Activated CD8-positive, alpha-beta memory T cell treated with anti-CD3 and anti-CD28 coated beads, Interleukin-2, amount 50 U/mL, for 4 hours (primary cell): ENCODE data around the gene CCDC85C.
A peak's percentile ranks its signal among the peaks of the same experiment; 100 is the strongest.
"Not testable (repeated sequence)": the region's sequence is repeated elsewhere in the genome, so short reads cannot be mapped to it uniquely, and the experiment has no call there.

Experiments
- DNase-seq: peaks from one replicate; pipeline ENCODE4 v3.0.0-alpha.2; 2020

CCDC85C gene

DNA sequence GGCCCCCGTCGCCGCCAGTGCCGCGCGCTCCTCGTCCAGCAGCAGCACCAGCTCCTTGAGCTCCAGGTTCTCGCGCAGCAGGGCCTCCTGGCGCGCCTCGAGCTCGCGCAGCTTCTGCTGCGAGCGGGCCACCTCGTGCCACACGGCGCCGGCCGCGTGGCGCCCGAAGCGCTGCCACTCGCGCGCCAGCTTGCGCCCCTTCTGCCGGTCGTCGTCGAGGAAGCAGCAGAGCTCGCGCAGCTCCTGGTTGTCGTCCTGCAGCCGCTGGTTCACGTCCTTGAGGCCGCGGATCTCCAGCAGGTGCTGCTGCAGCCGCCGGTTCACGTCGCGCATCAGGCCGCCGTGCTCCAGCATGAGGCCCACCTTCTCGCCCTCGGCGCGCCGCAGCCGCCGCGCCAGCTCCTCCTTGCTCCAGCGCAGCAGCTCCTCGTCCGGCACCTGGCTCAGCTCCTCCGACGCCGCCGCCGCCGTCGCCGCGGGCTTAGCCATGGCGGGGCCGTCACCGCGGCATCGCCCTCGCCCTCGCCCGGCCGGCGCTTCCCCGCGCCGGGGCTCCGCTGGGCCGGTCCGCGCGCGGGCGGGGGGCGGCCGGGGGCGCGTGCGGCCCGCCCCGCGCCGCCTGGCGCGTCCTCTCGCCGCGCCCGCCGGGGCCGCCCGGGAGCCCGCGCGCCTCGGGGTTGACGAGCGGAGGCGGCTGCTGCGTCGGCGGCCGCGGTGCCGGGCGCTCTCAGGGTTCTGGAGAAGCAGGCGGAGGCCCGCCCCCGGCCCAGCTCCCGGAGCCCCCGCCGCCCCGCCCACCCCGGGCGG is at the start of gene CCDC85C:
Gene CCDC85C (minus strand): TSS at position 737 of the 807 bp plus-strand sequence. CDS start 248 bp downstream, at position 489.
- peak; percentile 53 for DNase-seq

DNA sequence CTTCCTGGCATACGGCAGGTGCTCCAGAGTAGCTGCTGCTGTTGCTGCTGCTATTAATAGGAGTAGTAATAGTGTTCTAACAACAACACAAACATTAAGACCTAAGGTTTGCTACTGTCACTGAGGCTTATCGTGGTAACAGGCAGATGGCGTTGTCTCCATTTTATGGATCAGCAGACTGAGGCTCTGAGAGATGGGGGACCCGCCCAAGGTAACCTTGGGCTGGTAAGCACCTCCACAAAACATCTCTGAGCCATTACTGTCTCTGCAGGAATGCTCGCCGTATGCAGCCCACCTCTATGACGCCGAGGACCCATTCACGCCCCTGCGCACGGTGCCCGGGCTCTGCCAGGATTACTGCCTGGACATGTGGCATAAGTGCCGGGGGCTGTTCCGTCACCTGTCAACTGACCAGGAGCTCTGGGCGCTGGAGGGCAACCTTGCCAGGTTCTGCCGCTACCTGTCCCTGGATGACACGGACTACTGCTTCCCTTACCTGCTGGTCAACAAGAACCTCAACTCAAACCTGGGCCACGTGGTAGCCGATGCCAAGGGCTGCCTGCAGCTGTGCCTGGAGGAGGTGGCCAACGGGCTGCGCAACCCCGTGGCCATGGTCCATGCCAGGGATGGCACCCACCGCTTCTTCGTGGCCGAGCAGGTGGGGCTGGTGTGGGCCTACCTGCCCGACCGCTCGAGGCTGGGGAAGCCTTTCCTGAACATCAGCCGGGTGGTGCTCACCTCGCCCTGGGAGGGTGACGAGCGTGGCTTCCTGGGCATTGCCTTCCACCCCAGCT is 48.1 kb upstream of the CCDC85C start:
- no peak for DNase-seq

DNA sequence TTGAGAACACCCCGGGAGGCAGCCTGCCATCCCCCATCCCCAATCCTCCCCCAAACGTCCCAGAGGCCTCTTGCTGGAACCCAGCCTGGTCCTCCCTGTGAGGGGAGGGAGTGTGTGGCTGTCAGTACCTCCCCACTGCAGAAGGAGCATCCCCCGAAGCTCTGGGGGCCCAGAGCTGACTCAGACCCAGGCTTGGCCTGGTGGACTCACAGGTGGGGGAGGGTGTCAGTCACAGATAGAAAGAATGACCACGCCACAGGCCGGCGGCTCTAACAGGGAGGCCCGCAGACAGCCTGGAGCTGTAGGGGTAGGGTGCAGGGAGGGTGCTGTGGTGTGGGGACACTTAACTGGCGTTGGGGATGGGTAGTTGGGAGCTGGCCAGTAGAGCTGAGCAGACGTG is 46.2 kb upstream of the CCDC85C start:
- DNase-seq = no peak

DNA sequence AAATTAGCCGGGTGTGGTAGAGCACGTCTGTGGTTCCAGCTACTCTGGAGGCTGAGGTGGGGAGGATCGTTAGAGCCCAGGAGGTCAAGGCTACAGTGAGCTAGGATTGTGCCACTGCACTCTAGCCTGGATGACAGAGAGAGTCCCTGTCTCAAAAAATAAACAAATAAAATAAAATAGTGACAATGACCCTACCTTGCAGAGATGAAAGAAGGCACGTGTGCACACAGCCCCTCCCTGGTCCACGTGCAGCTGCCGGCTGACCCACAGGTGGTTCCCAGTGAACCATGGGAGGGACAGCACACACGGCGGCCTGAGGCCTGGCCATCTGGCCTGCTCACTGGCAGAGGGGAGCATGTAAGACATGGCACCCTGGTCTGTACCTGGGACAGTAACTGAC is 45.6 kb upstream of the CCDC85C start:
- DNase-seq = no peak

DNA sequence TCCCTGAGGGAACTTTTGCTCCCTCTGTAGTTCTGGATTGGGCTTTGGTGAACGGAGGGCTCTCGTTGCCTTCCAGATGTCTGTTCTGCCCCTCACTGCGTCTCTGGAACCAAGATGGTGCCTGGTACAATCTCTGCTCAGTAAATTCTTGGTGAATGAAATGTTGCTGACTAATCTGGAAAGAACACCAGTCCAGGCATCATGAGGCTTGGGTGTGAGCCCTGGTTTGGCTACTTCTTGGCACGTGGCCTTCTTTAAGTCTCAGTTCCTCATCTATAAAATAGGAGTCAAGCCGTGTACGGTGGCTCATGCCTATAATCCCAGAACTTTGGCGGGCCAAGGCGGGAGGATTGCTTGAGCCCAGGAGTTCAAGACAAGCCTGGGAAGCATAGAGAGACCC is 45.2 kb upstream of the CCDC85C start:
- DNase-seq = no peak

DNA sequence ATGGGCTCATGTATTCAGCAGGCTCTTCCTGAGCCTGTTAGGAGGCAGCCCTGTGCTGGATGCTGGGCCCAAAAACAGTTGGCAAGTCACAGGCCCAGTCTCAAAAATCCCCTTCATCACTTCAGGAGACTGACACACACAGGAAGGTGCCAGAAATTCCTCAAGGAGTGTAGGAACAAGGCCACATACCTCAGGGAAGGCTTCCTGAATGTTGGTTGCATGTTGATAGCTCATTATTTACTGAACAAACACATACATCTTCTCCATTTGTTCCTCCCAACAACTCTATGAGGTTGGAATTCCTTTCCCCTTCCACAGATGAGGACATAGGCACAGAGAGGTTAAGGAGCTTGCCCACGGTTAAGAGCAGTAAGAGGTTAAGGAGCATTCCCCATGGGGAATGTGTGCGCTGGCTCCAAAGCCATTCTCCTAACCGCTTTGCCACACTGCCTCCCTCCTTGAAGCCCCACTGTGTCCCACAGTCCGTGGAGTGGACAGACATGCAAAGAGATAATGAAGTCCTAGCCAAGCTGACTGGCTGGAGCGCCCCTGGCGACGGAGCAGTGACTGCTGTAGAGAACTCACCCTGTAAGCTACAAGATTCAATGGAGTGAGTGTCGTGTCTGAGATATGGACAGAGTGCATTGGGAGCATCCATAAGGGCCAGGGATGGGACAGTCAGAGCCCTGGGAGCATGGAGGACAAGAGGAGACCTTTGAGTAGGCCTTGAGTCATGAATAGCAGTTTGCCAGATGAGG is 44.2 kb upstream of the CCDC85C start:
- DNase-seq = no peak

DNA sequence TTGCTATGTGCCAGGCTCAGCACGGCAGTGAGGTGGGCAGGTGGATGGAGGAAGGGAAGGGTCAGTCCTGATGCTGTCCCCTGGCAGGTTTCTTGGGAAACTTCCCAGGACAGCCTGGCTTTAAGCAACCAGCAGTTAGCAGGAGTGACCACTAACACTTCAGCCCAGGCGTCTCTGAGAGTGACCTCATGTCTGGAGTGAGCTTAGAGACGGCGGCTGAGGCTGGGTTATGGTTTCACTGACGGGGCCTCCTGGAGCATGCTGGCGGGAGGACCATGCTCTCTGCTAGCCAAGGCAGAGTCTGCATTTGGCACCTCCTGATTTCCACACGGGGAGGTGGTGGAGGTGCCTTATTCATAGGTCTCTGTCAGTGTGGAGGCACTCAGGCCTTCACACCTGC is 43.4 kb upstream of the CCDC85C start:
- no peak for DNase-seq

DNA sequence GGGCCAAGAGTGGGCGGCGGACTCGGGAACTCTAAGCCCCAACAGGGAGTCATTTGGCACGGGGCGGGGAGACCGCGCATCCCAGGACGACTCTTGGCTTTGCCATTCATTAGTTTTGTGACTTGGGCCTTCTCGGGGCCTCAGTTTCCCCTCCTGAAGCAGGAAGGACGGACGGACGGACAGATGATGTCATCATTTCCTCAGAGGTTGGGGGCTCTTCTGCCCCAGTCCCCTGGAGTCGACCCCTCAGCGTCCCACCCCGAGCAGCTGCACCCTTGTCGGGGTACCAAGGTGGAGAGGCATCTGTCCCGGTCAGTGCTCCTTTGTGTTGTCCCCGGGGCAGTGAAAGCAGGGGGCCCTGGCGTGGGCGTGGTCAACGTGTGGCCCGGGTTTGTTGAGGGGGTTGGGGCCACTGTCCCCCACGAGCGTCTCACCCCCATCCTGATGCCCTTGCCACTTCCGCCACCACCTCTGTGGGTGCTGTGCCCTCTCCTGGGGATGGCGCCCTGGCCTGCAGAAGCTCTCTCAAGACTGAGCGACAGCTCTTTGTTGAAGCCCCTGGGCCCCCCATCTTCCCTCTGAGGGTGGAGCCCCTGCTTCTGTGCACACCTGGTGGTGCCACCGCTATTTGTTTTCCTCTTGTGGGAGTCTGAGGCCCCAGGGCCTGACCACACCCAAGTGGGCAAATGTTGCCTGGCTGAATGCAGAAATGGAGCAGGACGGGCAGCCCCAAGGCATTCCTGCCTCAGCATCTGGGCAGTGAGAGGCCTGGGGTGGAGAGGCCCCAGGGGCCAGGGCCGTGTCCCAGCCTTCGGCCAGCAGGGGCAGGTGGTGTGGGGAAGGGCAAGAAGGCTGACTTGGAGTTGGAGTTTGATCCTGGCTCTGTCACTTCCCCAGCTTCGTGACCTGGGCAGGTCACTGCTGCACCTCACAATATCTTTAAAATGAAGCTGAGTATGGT is 41.8 kb upstream of the CCDC85C start:
- no peak for DNase-seq

DNA sequence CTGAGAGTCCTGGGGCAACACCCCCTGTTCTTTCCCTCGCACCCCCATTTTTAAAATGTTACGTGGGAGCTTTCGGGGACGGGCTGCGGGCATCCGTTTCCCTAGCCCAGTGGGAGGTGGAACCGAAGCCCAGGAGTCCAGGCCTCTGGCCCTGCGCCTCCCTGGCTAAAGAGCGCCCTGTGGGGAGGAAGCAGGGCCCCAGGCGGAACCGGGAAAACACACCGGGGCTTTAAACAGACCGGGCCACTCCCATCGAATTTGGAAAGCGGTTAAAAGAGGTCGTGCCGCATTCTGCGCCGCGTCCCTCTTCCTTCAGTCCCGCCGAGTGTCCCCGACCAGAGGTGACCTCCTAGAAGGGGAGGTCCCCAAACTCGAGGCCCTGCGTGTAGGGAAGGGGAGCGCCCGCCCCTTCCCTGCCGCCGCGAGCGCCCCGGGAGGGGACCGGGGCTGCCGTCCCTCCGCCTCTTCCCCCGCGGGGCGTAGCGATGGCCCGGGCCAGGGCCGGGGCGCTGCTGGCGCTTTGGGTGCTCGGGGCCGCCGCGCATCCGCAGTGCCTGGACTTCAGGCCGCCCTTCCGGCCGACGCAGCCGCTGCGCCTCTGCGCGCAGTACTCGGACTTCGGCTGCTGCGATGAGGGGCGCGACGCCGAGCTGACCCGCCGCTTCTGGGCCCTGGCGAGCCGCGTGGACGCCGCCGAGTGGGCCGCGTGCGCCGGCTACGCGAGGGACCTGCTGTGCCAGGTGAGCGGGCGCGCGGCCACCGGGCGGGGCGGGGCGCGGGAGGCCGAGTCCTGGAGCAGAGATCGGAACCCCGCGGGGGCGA is 40.9 kb upstream of the CCDC85C start, which contains the start of gene HHIPL1:
Gene HHIPL1 (plus strand): TSS at position 407 of the 822 bp plus-strand sequence. CDS start 79 bp downstream, at position 486.
- no peak for DNase-seq

DNA sequence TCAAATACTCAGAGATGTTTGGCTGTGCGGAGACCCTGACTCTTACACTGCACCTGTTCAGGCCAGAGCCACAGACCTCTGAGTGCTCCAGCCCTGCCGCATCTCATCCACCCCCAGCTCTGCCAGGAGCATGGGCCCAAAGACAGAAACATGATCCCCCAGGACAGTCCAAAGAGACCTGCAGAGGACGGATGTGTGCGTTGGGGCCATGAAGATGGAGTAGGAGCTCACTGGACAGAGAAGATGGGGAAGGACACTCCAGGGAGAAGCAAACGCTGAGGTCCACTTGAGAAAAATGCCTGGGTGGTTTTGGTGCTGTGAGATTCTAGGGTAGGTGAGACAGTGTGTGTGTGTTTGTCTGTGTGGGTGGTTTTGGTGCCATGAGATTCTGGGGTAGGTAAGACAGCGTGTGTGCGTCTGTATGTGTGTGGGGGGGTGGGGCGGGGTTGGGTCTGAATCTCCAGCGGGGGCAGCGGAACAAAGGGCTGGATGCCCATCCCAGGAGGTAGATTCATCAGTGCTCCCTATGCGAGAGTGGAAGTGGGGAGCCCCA is 40.1 kb upstream of the CCDC85C start:
- DNase-seq = no peak

DNA sequence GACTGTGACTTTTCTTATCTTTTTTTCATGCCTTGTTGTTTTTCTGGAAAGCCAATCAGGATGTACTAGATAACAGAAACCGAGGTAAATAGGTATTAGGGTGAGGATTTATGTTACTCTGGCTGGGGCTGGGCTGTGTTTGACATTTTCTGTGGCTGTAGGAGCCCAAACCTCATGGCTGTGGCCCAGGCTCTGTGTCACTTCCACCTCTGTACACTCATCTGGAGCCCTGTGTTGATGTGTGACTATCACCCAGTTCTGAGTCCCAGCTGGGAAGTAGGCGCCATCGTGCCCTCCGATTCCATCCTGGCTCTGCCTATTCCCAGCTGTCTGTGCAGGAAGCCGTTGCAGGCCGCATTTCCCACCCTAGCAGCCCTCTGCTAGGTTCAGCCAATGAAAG is 39.3 kb upstream of the CCDC85C start:
- no peak for DNase-seq

DNA sequence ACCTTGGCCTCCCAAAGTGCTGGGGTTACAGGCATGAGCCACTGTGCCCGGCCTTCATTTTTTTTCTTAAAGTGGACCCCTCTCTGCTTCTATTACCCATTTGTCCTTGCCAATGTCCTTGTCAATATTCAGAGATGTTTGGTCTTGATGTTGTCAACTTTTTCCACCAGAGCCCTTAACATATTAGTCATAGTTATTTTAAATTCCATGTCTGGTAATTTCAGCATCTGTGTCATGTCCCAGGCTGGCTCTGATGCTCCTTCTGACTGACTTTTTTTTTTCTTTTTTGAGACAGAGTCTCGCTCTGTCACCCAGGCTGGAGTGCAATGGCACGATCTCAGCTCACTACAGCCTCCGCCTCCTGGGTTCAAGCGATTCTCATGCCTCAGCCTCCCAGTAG is 38.8 kb upstream of the CCDC85C start:
- not testable (repeated sequence) for DNase-seq

DNA sequence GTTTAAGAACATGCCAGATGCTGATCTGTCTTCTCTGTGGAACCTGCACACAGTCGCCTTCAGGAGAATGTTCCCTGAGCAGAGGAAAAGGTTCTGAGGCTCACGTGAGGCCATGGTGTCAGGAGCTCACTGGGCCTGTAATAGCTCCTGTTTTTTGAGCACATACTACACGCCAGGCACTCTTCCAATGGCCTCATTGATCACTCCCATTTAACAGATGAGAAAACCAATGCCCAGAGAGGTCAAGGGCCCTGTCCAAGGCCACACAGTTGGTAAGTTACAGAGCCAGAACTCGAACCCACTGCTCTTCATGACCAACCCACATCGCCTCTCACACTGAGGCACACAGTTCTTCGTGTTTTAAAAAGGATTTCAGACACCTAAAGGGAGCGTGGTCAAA is 33.6 kb upstream of the CCDC85C start:
- no peak for DNase-seq

DNA sequence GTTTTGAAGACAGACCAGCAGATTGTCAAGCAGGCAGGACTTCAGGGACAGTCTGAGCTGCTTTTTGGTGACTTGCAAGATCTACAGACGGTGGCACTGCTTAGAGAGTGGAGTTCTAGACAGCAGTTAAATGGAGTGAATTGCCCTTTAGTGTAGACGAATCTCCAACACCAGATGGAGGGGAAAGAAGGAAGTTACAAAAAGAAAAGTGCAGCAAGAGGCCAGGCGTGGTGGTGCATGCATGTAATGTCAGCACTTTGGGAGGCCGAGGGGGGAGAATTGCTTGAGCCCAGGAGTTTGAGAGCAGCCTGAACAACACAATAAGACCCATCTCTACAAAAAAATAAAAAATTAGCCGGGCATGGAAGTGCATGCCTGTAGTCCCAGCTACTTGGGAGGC is 32.5 kb upstream of the CCDC85C start:
- no peak for DNase-seq

DNA sequence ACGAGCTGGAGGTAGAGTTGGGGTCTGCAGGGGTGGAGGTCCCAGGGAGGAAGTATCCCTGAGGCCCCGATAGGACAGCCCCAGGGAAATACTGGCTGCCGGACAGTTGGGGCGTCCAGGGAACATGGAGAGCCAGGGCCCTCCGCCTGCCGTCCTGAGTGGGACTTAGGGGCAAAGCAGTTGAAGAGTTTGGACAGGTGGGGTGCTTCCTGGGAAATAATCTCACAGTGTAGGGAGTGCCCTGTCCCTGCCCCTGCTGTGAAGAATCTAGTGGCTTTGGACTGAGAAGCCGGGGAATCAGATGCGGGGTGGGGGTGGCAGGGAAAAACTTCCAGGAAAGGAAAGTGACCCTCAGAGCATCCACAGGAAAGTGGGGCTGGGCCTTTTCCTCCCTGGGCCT is 31.1 kb upstream of the CCDC85C start:
- DNase-seq = no peak

DNA sequence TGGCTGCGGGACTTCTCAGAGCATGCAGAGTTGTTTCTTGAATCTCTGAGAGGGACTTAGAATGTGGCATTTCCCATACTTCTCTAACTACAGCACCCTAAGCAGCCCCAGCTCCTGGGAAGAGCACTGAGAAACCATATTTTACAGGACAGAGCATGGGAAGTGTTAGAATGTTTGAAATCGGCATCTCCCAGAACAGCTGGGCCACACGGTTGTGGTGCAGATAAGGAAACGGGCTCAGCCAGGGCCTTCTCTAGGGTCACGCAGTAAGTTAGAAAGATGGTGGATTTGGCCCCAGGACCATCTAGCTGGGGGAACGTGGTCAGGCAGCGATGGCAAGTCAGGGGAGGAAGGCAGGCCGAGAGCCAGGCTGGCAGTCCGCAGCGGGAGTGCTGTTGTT is 30.4 kb upstream of the CCDC85C start:
- DNase-seq = no peak

DNA sequence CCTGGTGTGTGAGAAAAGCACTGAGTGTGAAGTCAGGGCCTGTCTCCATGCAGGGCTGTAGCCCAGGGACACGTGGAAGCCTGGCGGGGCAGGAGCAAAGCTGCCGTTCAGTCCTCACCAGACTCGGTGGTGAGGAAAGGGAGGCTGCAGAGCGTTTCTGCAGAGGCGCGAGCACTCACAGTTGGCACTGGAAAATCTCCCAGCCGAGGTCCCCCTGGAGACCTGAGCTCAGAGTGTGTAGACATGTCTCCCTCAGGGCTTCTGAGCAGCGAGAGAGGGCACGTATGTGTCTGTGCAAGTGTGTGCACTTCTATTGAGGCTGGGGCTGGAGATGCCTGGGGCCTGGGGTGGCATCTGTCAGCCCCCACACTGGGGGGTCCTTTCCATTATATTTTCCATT is 29.9 kb upstream of the CCDC85C start:
- DNase-seq = no peak

DNA sequence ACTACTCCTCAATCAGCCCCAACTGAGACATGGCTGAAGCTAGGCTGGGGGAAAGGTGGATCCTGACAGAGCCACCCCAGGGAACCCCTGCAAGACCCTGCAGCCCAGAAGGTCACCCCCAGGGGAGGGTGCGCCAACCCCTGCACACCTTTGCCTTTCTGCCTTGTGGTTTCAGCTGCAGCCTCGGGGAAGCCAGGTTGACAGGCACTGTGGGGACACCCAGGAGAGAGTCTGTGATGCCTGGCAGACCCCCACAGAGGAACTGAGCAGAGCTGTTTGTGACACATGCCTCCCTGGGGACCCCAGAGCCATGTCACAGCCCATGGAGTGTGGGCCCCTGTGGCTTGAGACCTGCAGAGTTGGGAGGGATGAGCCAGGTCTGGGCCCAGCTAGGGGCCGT is 29.1 kb upstream of the CCDC85C start:
- no peak for DNase-seq

DNA sequence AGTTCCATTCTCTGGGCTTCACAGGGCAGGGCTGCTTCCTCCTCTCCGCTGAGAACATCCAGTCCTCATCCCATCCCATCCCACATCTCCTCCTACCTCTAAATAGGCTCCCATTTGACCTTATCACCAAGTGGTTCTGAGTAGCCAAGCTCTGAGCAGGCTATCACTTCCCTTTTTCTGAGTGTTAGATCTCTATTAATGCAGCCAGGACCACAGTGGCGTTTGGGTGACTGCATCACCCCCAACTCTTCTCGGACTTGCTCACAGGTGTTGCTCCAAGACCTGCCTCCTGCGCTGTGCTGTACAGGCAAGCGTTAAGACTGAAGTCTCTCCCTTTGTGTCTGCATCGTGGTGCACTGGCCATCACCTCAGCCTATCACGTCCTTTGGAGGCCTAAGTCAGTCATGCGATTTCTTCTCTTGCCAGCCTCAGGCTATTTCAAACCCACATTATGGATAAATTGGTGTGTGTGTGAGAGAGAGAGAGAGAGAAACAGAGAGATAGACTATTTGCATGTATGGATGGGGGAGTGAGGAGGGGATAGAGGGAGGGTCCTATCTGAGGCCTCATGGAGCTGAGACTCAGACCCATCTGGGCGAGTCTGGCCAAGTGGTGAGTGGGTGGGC is 28.5 kb upstream of the CCDC85C start:
- no peak for DNase-seq

DNA sequence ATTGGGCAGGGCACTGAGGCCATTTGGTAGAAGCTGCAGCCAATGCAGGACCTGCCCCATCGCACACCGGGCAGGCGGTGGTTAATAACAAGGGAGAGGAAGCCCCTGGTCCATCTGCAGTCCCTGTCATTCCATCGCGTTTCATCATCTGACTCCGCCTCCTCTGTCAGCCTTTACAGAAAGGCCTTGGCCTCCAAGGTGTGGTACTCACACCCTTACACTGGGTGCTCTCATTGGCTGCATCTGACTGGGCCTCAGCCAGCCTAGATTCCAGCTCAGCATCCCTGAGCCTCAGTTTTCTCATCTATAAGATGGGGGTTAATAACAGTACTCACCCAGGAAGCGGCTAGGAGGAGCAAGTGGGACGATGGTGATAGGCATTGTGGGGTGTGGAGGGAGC is 26.2 kb upstream of the CCDC85C start:
- no peak for DNase-seq
